SK-N-SH (cell line): ENCODE results near the gene CDC25A.

ENCODE experiments used
- CTCF ChIP-seq: fragments of 200-600 bp; sonication (generic); IDR thresholded peaks from 2 replicates; pipeline ENCODE4 v1.6.1; 2017; ENCODE audit warnings: antibody characterized with exemption, mild to moderate bottlenecking, moderate library complexity
- EP300 ChIP-seq, 2 experiments: IDR thresholded peaks; 2 replicates each; pipeline versions ENCODE4 v1.4.0 to v1.6.1; 2012; ENCODE audit warnings: borderline replicate concordance in 1 of 2, low read depth in 1 of 2, low read length in 1 of 2
- FOSL2 ChIP-seq: IDR thresholded peaks from 2 replicates; pipeline ENCODE4 v1.4.0; 2012; ENCODE audit warnings: low read depth, mild to moderate bottlenecking, moderate library complexity, borderline replicate concordance
- FOXJ3 ChIP-seq: sonication (generic); formaldehyde crosslinking; IDR thresholded peaks from 2 replicates; pipeline ENCODE4 v1.5.1; 2020; ENCODE audit warnings: mild to moderate bottlenecking, missing genetic modification reagents
- GATA2 ChIP-seq: sonication (generic); formaldehyde crosslinking; IDR thresholded peaks from 2 replicates; pipeline ENCODE4 v1.5.0; 2020; ENCODE audit warnings: mild to moderate bottlenecking, missing genetic modification reagents
- JUND ChIP-seq: IDR thresholded peaks from 2 replicates; pipeline ENCODE4 v1.4.0; 2012
- MAX ChIP-seq: IDR thresholded peaks from 2 replicates; pipeline ENCODE4 v1.4.0; 2012; ENCODE audit warnings: low read depth
- POLR2AphosphoS5 ChIP-seq: IDR thresholded peaks from 2 replicates; pipeline ENCODE4 v1.6.1; 2012; ENCODE audit warnings: low read depth, low read length
- RCOR1 ChIP-seq: fragments of 150-350 bp; IDR thresholded peaks from 2 replicates; pipeline ENCODE4 v1.6.1; 2017; ENCODE audit warnings: antibody characterized with exemption, low read length
- SIN3A ChIP-seq: IDR thresholded peaks from 2 replicates; pipeline ENCODE4 v1.6.1; 2012; ENCODE audit warnings: low read depth, mild to moderate bottlenecking, low read length, moderate library complexity, borderline replicate concordance
- TCF12 ChIP-seq: IDR thresholded peaks from 2 replicates; pipeline ENCODE4 v1.4.0; 2012
- USF2 ChIP-seq: fragments of 150-350 bp; IDR thresholded peaks from 2 replicates; pipeline ENCODE4 v1.6.1; 2017; ENCODE audit warnings: antibody characterized with exemption, low read length, low read depth, borderline replicate concordance

DNA sequence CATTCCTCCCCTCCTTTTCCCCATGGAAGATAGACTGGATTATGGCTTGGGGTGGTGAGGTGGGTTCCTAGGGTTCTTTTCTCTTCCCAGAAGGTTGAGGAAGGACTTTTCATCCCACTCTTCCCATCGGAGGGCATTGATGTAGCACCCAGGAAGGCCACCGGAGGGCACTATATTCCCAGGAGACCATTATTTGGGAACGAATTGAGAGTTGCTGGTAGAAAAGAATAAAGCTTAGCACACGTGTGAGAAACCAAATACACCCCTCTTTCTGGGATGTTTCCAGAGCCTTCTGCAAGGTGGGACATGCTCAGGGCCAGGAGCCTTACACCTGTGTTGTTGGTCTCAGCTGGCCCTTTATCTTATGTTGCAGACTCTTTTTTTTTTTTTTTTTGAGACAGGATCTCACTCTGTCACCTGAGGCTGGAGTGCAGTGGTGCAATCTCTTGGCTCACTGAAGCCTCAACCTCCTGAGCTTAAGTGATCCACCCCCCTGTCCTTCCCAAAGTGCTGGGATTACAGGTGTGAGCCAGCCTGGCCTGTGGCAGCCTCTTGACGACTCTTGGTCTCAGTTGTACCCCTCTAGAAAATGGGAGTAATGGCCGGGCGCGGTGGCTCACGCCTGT, 6.3 kb upstream of the CDC25A start:
- TF ChIP-seq GATA2 (CRISPR knock-in tag) (no peak), MAX (no peak), CTCF (peak; percentile 91), FOXJ3 (CRISPR knock-in tag) (no peak), POLR2AphosphoS5 (no peak), EP300 (IDR thresholded peaks at IDR 0.05; ENCODE audit: borderline replicate concordance in 1 of 2, low read depth in 1 of 2, low read length in 1 of 2) (no peak), RCOR1 (no peak), FOSL2 (no peak), JUND (no peak), TCF12 (no peak), USF2 (no peak), SIN3A (no peak)
